Measurements from ENCODE around the gene ZBTB47. TPM values are rescaled to one million over a fixed set of nuclear protein-coding genes. Genes with fewer than 3 reads are reported as not detected.

Gene ZBTB47
- total RNA-seq, 1 donor from 2014 or later: 7.6 TPM

DNA sequence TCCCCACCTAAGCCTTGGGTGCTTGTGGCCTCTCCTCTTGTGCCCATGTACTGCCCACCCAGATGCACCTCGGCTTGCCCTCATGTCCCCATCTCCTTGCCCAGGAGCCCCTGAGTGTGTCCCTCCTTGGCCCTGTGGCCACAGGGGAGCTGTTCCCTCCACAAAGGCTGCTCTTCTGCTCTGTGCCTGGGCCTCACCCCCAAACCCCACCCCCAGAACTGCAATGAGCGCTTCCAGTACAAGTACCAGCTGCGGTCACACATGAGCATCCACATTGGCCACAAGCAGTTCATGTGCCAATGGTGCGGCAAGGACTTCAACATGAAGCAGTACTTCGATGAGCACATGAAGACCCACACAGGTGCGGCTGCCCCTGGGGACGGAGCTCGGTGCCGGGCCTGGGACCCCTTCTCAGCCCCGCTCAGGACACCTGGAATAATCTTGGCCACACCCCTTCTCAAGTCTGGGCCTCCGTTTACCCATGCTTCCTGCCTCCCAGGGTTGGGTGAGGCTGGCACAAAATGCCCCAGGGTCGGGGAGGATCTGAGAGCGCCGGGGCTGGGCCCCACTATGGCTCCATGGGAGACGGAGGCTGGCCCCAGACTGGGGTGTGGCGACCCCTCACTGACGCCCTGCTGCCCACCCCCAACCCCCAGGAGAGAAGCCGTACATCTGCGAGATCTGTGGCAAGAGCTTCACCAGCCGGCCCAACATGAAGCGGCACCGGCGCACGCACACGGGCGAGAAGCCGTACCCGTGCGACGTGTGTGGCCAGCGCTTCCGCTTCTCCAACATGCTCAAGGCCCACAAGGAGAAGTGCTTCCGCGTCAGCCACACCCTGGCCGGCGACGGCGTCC, 10.3 kb downstream of the ZBTB47 start:
- TF ChIP-seq, protein P1, sequence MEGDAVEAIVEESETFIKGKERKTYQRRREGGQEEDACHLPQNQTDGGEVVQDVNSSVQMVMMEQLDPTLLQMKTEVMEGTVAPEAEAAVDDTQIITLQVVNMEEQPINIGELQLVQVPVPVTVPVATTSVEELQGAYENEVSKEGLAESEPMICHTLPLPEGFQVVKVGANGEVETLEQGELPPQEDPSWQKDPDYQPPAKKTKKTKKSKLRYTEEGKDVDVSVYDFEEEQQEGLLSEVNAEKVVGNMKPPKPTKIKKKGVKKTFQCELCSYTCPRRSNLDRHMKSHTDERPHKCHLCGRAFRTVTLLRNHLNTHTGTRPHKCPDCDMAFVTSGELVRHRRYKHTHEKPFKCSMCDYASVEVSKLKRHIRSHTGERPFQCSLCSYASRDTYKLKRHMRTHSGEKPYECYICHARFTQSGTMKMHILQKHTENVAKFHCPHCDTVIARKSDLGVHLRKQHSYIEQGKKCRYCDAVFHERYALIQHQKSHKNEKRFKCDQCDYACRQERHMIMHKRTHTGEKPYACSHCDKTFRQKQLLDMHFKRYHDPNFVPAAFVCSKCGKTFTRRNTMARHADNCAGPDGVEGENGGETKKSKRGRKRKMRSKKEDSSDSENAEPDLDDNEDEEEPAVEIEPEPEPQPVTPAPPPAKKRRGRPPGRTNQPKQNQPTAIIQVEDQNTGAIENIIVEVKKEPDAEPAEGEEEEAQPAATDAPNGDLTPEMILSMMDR (IDR thresholded peaks at IDR 0.05; ENCODE audit: insufficient read depth, low read length, severe bottlenecking): no peak
- no peaks in the 10 kb centered on the region for H3K27me3 ChIP-seq (ENCODE audit: control insufficient read depth, insufficient read depth, low read length)
- peaks cover 3% of the 10 kb centered on the region for H3K36me3 ChIP-seq (ENCODE audit: control insufficient read depth, insufficient read depth, low read length)
- DNase-seq (ENCODE audit: low read depth) (no peak), FAIRE-seq (no peak)
- no peak overlapping the region for H3K4me3 ChIP-seq (ENCODE audit: low read depth, low read length)

DNA sequence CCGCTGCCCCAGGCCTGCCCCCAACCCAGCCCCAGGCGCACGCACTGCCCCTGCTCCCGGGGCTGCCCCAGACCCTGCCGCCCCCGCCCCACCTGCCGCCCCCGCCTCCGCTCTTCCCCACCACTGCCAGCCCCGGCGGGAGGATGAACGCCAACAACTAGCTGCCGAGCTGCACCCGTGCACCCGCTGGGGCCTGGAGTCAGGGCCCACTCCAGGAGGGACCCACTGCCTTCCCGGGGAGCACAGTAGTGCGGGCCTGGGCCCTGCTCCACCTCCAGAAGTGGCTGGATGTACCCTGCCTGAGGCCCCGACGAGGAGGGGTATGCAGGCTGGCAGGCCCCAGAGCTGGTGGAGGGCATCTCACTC, 10.9 kb downstream of the ZBTB47 start:
- FAIRE-seq: no peak
- peaks cover 3% of the 10 kb centered on the region for H3K36me3 ChIP-seq (ENCODE audit: control insufficient read depth, insufficient read depth, low read length)
- TF ChIP-seq, protein P1 (IDR thresholded peaks at IDR 0.05; ENCODE audit: insufficient read depth, low read length, severe bottlenecking): no peak
- H3K4me3 ChIP-seq (ENCODE audit: low read depth, low read length): no peak overlapping the region
- DNase-seq (ENCODE audit: low read depth): no peak
- H3K27me3 ChIP-seq (ENCODE audit: control insufficient read depth, insufficient read depth, low read length): no peaks in the 10 kb centered on the region

- TF ChIP-seq, protein P1 (IDR thresholded peaks at IDR 0.05; ENCODE audit: insufficient read depth, low read length, severe bottlenecking): no peak
- H3K27me3 ChIP-seq (ENCODE audit: control insufficient read depth, insufficient read depth, low read length): no peaks in the 10 kb centered on the region
- no peak overlapping the region for H3K4me3 ChIP-seq (ENCODE audit: low read depth, low read length)
- no peaks in the 10 kb centered on the region for H3K36me3 ChIP-seq (ENCODE audit: control insufficient read depth, insufficient read depth, low read length)
- FAIRE-seq: no peak
- no peak for DNase-seq (ENCODE audit: low read depth)
Measured at GRCh38 chr3:42665050-42665878, 11.8 kb downstream of the ZBTB47 start.

GRCh38 chr3:42666022-42666421, 12.5 kb downstream of the ZBTB47 start:
- DNase-seq (ENCODE audit: low read depth): no peak
- Histone ChIP-seq H3K4me3 (ENCODE audit: low read depth, low read length) (no peak overlapping the region), H3K27me3 (ENCODE audit: control insufficient read depth, insufficient read depth, low read length) (no peaks in the 10 kb centered on the region), H3K36me3 (ENCODE audit: control insufficient read depth, insufficient read depth, low read length) (no peaks in the 10 kb centered on the region)
- no peak for FAIRE-seq
- TF ChIP-seq, protein P1 (IDR thresholded peaks at IDR 0.05; ENCODE audit: insufficient read depth, low read length, severe bottlenecking): no peak

- FAIRE-seq (no peak), DNase-seq (ENCODE audit: low read depth) (no peak)
- TF ChIP-seq, protein P1 (IDR thresholded peaks at IDR 0.05; ENCODE audit: insufficient read depth, low read length, severe bottlenecking): no peak
- no peak overlapping the region for H3K4me3 ChIP-seq (ENCODE audit: low read depth, low read length)
- H3K36me3 ChIP-seq (ENCODE audit: control insufficient read depth, insufficient read depth, low read length): no peaks in the 10 kb centered on the region
- no peaks in the 10 kb centered on the region for H3K27me3 ChIP-seq (ENCODE audit: control insufficient read depth, insufficient read depth, low read length)
Measured at GRCh38 chr3:42666577-42666998, 13.1 kb downstream of the ZBTB47 start.

All from bronchial epithelial cell (primary cell).